Esophagus (tissue), 2 donors: ENCODE measurements around the gene USP53. TPM values are rescaled to one million over a fixed set of nuclear protein-coding genes. Genes with fewer than 3 reads are reported as not detected.
A peak's percentile ranks its signal among the peaks of the same experiment; 100 is the strongest.

Experiments
- H3K27ac ChIP-seq, 2 donors: one replicate each; pipeline ENCODE4 v1.5.1; 2013; ENCODE audit warnings: low read depth in 2 of 2, mild to moderate bottlenecking in 2 of 2, inconsistent platforms in 1 of 2, low read length in 1 of 2, moderate library complexity in 1 of 2
- H3K27me3 ChIP-seq, 2 donors: one replicate each; pipeline ENCODE4 v1.6.1; 2013; ENCODE audit warnings: low read length in 2 of 2, control low read depth in 1 of 2, mild to moderate bottlenecking in 1 of 2; ENCODE audit not compliant: insufficient read depth in 2 of 2, control insufficient read depth in 1 of 2
- H3K36me3 ChIP-seq, 2 donors: one replicate each; pipeline ENCODE4 v1.6.1; 2013; ENCODE audit warnings: low read length in 1 of 2; ENCODE audit not compliant: control insufficient read depth in 2 of 2, insufficient read depth in 2 of 2
- H3K4me1 ChIP-seq, 2 donors: one replicate each; pipeline ENCODE4 v1.6.1; 2013; ENCODE audit warnings: low read length in 1 of 2; ENCODE audit not compliant: control insufficient read depth in 2 of 2, insufficient read depth in 2 of 2
- H3K4me3 ChIP-seq, 2 donors: one replicate each; pipeline ENCODE4 v1.5.1; 2013; ENCODE audit warnings: low read length in 2 of 2, mild to moderate bottlenecking in 2 of 2, low read depth in 1 of 2, moderate library complexity in 1 of 2
- H3K9me3 ChIP-seq, 2 donors: one replicate each; pipeline ENCODE4 v1.6.1; 2013; ENCODE audit warnings: mild to moderate bottlenecking in 2 of 2, low read depth in 1 of 2, low read length in 1 of 2, moderate library complexity in 1 of 2; ENCODE audit not compliant: control insufficient read depth in 2 of 2, insufficient read depth in 1 of 2
- WGBS, 2 donors: extraction: QIAGEN DNeasy Blood & Tissue Kit; methylation state at CpG; one replicate each; pipeline ENCODE4 v1.1.7; 2013; 5-methylcytosine and 5-hydroxymethylcytosine counted together
- polyA plus RNA-seq, 2 donors: library from polyadenylated mRNA; stranded (reverse); fragments of 200-250 nt; gene quantifications; one replicate each; pipeline ENCODE4 v1.2.3, GENCODE V29; 2013
- donor health status: healthy with polysubstance abuse.
- donor health status: Bipolar disorder and iron deficiency.

Gene USP53
- polyA plus RNA-seq, 2 donors, result 9.1 to 15.1 TPM

DNA sequence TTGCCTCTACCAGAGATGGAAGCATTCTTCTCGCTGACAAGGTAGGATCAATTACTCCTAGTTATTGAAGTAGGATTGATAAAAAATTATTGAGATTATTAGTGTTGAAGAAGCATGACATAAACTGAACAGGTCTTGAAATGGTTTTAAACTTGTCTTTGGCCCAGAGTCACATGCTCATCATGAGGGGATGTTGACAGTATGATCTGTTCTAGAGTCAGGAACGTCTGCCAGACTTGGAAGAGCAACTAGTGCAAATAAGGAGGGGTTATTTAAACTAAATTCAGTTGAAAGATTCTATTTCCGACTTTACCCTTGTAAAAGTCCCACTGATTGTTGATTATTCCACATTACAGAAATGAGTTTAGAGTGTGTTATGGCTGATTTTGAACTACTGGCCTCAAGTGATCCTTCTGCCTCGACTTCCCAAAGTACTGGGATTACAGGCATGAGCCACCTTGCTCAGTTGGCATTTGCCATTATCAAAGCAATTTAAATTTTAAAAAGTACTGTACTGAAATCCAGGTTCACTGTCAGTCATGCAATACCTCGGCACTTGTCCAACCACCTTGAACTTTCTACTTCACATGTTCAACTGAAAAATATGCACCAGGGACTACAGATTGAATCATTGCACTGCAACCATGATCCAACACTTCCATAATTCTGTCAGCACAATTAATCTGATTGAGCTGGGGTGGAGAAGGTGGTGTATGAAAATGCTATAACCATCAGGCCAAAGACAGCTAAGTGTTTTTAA, 89.7 kb downstream of the USP53 start:
- H3K9me3 ChIP-seq, result no peaks in the 10 kb centered on the region
- no peaks in the 10 kb centered on the region for H3K36me3 ChIP-seq
- peak overlapping the region in 1 of 2 donors; percentile 21 for H3K27ac ChIP-seq
- H3K27me3 ChIP-seq, result no peaks in the 10 kb centered on the region
- 71 to 72% methylated on average over 5 of the region's 5 CpGs for WGBS, 2 donors
- no peaks in the 10 kb centered on the region for H3K4me1 ChIP-seq
- H3K4me3 ChIP-seq, result no peak overlapping the region

DNA sequence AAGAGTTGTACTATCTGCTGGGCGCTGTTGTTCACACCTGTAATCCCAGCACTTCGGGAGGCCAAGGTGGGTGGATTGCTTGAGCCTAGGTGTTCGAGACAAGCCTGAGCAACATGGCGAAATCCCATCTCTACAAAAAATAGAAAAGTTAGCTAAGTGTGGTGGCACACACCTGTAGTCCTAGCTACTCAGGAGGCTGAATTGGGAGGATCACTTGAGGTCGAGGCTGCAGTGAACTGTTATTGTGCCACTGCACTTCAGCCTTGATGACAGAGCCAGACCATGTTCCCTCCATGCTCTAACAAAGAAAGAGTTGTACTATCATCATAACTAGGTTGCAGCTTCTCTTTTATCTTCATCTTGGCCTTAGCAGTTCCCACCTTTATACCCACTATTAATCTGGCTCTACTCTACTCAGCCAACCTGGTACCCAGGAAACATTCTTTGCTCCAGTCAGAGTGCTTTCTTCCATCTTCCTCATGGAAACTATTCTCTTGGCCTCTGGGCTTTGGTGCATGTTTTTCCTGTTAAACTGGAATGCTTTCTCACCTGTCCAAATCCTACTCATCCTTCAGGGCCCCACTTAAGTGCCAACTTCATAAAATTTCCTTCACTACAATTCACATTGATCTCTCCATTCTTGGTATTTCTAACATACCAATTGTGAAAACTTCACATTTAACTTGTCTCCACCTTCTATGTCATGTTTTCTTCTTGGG, 91.2 kb downstream of the USP53 start:
- H3K4me1 ChIP-seq, result no peaks in the 10 kb centered on the region
- no peak overlapping the region for H3K27ac ChIP-seq

DNA sequence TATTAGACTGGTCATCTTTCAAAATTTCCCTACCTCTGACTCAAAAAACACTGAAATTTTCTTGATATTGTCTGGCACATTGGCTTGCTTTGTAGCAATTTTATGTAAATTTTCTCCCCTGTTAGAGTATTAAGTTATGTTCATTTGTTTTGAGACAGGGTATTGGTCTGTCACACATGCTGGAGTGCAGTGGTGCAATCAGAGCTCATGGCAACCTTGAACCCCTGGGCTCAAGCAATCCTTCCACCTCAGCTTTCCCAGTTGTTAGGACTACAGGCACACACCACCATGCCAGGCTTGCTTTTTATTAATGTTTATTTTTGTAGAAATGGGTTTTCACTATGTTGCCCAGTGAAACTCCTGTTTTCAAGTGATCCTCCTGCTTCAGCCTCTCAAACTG, 91.9 kb downstream of the USP53 start:
- Histone ChIP-seq H3K9me3 (no peaks in the 10 kb centered on the region), H3K36me3 (no peaks in the 10 kb centered on the region), H3K27me3 (no peaks in the 10 kb centered on the region), H3K4me3 (no peak overlapping the region), H3K4me1 (no peaks in the 10 kb centered on the region), H3K27ac (no peak overlapping the region)

More for the DNA sequence above, 91.2 kb downstream of the USP53 start:
- Histone ChIP-seq H3K9me3 (no peaks in the 10 kb centered on the region), H3K36me3 (no peaks in the 10 kb centered on the region), H3K4me3 (no peak overlapping the region), H3K27me3 (no peaks in the 10 kb centered on the region)
- 90 to 96% methylated on average over 5 of the region's 5 CpGs for WGBS, 2 donors

DNA sequence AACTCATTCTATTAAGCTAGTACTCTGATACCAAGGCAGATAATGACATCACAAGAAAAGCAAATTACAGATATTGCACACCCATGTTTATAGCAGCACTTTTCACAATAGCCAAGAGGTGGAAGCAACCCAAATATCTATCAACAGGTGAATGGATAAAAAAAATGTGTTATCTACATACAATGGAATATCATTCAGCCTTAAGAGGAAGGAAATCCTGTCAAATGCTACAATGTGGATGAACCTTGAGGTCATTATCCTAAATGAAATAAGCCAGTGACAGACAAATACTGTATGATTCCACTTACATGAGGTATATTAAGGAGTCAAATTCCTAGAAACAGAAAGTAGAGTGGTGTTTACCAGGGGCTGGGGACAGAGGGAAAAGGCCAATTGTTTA, 95.1 kb downstream of the USP53 start:
- Histone ChIP-seq H3K27me3 (no peaks in the 10 kb centered on the region), H3K4me3 (no peak overlapping the region), H3K9me3 (no peaks in the 10 kb centered on the region), H3K4me1 (no peaks in the 10 kb centered on the region), H3K36me3 (no peaks in the 10 kb centered on the region), H3K27ac (no peak overlapping the region)

DNA sequence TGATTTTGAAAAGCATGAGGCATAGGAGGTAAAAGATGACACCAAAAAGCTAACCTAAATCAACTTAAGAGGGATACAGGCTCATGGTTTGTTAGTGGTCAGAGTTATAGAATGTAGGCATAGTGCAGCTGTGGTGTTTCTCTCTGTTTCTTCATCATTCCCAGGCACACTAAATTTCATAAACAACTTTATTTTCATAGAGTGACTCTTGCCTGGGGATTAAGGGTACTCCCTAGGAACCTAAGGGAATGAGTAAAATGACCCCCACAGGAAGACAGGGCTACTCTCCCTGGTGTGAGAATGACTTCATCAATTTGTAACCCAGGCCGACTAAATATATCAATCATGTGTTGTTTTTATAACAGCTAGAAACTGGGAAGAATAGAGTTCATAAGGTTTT, 98.3 kb downstream of the USP53 start:
- H3K4me3 ChIP-seq, result no peak overlapping the region
- H3K27me3 ChIP-seq, result no peaks in the 10 kb centered on the region
- H3K36me3 ChIP-seq, result no peaks in the 10 kb centered on the region
- no peaks in the 10 kb centered on the region for H3K9me3 ChIP-seq
- H3K4me1 ChIP-seq, result no peaks in the 10 kb centered on the region
- H3K27ac ChIP-seq, result no peak overlapping the region
- 51 to 61% methylated on average over 1 of the region's 1 CpG for WGBS, 2 donors

DNA sequence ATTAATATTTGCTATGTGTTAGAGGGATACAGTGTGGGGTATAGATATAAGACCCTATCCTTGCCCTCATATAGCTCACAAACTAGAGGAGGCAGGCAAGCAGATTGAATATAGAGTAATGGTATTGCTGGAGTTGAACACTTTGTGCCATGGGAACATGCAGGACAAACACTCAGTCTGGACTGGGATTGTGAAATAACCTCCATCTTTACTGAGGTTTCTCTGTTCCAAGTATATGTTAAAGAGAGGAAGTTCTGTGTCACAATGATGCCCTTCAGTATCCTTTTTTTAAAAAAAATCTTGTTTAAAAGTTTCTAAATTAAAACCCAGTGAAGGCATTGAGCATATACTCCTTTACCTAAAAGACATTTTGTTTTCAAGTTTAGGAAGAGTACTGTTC, 100.7 kb downstream of the USP53 start:
- no peak overlapping the region for H3K27ac ChIP-seq
- H3K9me3 ChIP-seq, result no peaks in the 10 kb centered on the region
- H3K4me3 ChIP-seq, result no peak overlapping the region
- H3K4me1 ChIP-seq, result no peaks in the 10 kb centered on the region
- H3K27me3 ChIP-seq, result no peaks in the 10 kb centered on the region
- H3K36me3 ChIP-seq, result no peaks in the 10 kb centered on the region

DNA sequence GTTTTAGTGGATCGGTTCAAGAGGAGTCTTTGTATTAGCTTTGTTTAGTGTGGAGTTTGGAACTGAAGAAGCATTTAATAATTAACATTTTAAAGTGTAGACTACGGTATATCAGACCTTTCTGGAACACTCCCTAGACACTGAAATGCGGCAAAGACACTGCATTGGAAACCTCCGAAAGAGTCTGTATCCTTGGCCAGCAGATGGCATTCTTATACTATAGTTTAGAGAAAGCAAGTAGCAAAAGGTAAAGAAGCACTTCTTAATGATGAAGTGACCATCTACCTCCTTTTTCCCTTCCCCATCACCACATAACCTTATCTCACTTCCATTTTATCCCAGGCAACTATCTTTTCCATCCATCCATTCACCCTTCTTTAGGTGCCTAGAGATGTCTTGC, 101.8 kb downstream of the USP53 start:
- Histone ChIP-seq H3K27me3 (no peaks in the 10 kb centered on the region), H3K4me3 (no peak overlapping the region), H3K9me3 (no peaks in the 10 kb centered on the region), H3K27ac (no peak overlapping the region), H3K36me3 (no peaks in the 10 kb centered on the region), H3K4me1 (no peaks in the 10 kb centered on the region)
- 10 to 11% methylated on average over 4 of the region's 4 CpGs for WGBS, 2 donors

DNA sequence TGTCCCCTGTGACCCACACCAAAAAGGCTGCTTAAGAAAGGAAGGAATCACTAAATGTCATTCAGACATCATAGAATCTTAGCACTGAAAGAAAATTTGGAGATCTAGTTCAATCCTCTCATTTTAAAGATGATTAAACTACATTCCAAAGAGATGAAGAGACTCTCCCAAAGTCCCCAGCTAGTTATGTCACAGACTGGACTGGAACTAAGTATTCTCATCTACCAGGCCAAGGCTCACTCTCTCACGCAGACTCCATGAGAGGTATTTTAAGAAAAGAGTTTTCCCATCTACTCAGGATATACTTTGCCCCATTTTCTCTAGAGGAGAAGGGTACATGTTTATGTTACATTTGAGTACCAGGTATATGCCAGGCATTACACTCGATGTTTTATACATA, 102.5 kb downstream of the USP53 start:
- Histone ChIP-seq H3K27ac (no peak overlapping the region), H3K27me3 (no peaks in the 10 kb centered on the region), H3K36me3 (no peaks in the 10 kb centered on the region), H3K9me3 (no peaks in the 10 kb centered on the region), H3K4me1 (no peaks in the 10 kb centered on the region), H3K4me3 (no peak overlapping the region)
- WGBS, 2 donors, result 76 to 77% methylated on average over 2 of the region's 2 CpGs

DNA sequence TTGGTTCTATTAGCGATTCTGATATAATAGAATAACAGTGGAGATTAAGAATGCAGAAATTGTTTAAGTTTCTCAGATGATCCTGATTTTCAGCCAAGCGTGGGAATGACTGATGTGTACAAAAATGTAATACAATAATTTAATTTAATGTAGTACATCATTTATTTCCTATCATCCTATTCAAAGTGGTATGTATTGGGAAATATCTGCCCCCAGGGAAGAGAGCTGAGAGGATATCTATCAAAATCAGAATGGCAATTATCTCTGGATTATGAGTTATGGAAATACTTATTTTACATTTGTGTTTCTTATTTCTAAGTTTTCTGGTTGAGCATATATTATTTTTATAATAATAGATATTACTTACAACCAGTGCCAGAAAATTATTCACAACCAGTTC, 105.5 kb downstream of the USP53 start:
- no peak overlapping the region for H3K27ac ChIP-seq
- H3K4me1 ChIP-seq, result no peaks in the 10 kb centered on the region
- WGBS, 2 donors, result 56 to 64% methylated on average over 2 of the region's 2 CpGs
- H3K4me3 ChIP-seq, result no peak overlapping the region
- no peaks in the 10 kb centered on the region for H3K27me3 ChIP-seq
- H3K9me3 ChIP-seq, result no peaks in the 10 kb centered on the region
- no peaks in the 10 kb centered on the region for H3K36me3 ChIP-seq
